NCI-H1105 (cell line): ENCODE measurements around the gene SNW1.
"Not testable (repeated sequence)": the region's sequence is repeated elsewhere in the genome, so short reads cannot be mapped to it uniquely, and the experiment has no call there.

Experiments used
- DNase-seq: peaks from one replicate; lab custom pipeline; 2025; lab: John Stamatoyannopoulos, UW

SNW1 gene

DNA sequence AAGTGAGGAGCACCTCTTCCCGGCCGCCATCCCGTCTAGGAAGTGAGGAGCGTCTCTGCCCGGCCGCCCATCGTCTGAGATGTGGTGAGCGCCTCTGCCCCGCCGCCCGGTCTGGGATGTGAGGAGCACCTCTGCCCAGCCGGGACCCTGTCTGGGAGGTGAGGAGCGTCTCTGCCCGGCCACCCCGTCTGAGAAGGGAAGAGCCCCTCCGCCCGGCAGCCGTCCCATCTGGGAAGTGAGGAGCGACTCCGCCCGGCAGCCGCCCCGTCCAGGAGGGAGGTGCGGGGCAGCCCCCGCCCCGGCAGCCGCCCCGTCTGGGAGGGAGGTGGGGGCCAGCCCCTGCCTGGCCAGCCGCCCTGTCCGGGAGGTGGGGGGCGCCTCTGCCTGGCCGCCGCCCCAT is 13.5 kb downstream of the SNW1 start:
- not testable (repeated sequence) for DNase-seq

DNA sequence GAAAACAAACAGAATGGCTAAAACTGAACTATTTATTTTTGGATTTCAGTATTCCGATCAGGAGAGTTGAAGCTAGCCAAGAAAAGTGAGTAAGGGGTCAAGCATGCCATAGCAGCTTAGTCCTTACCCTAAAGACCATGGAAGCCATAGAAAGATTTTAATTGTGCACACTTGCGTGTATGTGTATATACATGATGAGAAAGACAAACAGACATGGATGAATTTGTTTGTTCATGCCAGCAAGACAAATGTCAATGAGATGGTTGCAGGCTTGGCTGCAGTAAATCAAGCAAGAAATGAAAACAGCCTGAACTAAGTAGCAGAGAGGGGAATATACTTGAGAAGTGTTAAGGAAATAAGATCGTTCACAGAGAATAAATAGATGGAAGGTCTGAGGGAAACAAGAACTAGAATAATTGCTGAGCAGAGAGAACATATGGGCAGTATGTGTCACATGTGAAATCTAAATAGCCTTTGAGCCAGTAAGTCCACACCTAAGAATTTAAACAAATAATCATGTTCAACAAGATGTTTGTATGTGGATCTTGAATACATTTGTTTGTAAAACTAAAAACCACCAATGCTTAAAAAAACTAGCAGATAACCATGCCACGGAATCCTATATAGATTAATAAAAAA is 14.8 kb downstream of the SNW1 start:
- no peak for DNase-seq

GRCh38 chr14:77741438-77741837 is 19.5 kb downstream of the SNW1 start:
- DNase-seq: no peak

DNA sequence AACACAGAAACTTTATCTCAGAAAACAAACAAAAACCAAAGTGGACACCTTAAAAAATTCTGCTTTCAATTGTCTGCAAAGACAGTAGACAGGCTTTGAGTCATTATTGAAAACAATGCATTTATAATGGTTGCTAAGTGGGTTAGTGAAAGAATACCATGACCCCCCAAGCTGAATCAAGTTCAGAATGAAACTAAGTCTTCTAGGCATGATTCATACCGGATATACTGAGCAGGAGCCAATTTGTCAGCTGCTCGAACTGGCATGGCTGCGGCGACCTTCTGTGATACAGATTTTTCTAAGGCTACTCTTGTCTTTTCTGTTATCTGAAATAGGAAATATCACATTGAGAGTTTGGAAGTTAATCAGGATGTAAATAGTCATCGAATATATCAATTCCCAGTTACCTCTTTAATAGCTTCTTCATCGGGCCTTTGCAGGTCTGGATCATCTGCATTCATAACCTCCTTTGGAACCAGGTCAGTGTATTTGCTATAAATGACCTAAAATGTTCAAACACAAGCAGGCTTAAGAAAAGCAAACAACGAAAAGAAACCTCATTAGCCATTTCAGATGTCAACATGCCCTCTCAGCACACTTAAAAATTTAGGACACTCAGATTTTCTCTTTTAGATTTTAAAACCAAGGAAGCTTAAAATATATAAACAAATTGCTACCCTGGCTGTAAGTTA is 22.3 kb downstream of the SNW1 start:
- DNase-seq: no peak

DNA sequence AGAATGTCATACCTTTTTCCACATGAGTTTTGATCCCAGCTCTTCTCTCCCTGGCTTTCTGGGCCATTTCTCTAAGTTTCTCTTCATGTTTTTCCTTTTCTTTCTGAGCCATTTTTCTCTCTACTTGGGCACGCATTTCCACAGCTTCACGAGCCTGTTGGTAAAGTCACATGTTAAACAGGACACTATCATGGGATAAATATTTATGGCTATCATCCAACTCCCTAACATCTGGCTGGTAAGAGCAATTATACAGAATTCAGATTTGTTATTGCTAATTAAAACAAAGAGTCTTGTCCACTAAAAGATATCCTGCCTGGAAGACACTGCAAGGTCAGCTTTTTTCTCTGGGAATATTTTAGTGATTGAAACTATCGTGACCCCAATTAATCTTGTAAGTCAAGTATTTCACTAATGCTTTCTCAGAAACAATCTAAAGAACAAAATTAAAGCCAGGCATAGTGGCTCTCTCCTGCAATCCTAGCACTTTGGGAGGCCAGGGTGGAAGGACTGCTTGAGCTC is 29.9 kb downstream of the SNW1 start:
- DNase-seq: no peak

GRCh38 chr14:77722301-77722700 is 38.7 kb downstream of the SNW1 start:
- DNase-seq: no peak

GRCh38 chr14:77721437-77721836 is 39.5 kb downstream of the SNW1 start:
- no peak for DNase-seq

DNA sequence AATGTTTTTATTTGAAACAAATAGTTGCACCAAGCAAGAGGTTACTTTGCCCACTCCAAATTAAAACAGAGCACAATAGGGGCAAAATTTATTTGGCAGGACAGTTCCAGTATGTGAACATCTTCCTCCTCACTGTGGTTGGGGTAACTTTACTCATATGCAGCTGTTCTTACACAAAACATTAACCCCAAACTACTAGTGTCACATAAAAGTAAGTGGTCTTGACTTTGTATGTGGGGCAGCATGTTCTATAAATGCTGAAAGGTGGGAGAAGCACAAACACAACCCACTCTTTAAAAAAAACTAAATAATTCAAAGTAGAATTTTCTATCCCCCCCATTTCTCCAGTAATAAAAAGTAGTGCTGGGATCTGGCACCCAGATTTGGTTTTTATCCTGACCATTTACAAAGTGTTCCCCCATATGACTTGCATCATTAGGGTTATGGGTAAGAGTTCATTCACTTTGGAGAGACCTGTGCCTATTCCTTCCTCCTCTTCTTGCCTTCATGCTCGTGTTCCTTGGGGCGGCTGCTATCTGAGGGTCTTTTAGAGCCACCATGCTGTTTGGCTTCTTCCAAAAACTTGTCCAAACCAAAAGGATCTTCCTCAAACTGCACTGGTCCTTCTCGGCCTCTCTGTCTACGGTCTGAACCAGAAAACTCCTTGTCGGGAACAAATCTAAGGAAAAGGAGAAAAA is 43.2 kb downstream of the SNW1 start:
- no peak for DNase-seq

DNA sequence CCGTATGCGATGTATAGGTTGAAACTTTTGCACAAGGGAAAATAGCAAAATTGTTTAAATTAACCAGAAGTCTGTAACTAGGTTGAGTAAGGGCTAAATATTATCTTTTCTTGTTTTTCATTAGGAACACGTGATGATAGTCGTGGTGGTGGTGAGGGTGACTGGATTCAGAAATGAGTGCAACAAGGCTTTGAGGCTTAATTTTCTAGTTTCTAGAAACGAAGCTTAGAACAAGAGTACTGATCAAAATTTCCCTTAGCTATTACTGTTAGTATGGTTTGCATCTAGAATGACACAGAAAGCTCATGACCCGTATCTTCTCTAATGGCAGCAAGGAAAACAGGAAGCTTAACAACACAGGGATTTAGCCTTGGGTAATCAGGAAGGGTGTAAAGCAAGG is 46.0 kb downstream of the SNW1 start:
- no peak for DNase-seq

DNA sequence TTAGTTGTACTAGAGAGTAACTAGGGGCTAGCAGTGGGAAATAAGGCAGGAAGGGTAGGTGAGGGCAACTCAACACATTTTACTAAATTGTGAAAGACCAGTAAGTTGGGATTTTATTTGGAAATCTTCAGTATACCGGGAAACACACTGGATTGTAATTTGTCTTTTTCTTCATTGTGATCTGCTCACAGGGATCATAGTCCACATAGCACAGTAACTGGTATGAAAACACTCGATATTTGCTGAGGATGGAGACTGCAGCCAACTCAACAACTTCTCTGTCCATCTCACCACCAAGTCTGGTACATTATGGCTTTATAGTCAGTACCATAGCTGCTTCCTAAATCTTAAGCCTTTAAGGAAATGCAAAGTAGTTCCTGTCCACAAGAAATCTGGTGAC is 50.6 kb downstream of the SNW1 start:
- DNase-seq: no peak

DNA sequence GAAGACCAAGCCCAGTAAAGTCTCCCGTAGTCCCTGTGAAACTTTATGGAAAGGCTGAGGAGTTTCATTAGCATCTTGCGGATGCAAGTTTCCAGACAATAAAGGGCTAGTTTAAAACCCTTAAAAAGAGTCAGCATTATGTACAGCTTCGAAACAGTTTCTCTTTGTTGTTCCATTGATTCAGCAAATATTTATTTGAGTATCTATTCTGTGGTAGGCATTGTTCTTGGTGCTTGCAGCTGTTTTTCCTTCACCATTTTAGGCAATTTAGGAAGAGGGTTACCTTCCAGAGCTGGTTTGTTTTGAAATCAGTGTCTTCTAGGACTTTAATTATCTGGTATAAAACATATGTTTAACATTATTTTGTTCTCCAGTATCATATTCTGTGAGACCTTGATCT is 51.5 kb downstream of the SNW1 start:
- DNase-seq: no peak

DNA sequence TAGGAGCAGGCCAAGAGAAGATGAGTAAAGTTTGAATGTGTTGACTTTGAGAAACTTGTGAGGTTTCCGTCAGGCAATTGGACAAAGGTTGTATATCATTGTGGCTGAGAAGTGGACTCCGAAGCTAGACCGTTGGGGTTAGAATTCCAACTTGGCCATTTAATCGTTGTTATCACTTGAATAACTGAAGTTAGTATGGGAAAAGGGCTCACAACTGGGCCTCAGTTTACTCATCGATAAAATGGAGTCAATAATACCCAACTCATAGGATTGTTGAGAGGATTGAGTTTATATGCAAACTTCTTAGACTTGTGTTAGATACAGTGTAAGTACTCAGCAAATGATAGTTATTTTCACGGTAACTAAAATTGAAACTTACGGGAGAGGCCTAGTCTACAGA is 52.2 kb downstream of the SNW1 start:
- no peak for DNase-seq

DNA sequence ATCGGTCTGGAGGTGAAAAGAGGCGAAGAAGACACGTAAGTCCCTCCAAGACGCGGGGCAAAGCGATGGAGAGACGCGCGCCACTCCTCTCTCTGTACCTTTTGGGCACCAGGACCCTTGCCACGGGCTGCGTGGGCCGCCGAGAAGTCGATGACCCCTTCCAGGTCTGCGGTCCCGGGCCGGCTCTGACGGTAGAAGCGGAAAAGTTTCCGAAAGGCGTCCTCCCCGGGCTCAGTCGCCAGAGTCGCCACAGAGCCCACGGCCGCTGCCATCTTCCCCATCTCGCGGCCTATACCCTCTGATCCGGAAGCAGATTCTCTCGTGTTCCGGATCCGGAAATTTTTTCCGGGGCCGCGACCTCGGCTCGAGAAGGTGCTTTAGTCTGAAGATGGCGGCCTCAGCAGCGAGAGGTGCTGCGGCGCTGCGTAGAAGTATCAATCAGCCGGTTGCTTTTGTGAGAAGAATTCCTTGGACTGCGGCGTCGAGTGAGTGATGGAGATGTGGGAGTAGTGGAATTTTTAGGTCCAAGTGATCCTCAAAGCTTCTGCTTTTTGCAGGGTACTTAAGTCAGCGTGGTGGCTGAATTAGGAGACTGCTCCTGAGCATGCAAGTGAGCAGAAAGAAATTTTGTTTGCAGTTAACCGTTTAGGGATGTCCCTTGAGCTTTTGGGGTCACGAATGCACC is 53.1 kb downstream of the SNW1 start, which contains the start of the genes ALKBH1 and SLIRP:
TSS of gene ALKBH1 (minus strand) at position 300 of the 685 bp plus-strand sequence. CDS start at position 281, 19 bp downstream.
TSS of gene SLIRP (plus strand) at position 380 of the 685 bp plus-strand sequence. CDS start at position 389, 9 bp downstream.
- peak; percentile 84 for DNase-seq

DNA sequence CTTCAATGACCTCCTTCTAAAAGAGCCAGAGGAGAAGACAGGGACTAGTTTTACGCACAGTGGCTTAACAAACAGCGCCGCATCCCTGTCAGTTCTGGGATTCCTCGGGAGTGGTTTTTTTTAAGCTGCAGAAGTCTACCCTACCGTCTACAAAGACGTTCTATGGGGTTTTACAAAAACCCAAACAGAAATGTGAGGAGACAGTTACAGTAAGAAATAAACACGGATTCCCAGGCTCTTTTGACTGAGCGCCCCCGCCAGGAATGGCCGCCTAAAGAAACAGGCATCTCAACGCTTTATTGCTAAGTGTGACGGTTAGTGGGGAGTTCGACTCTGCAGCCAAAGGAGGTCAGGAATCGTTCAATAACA is 53.6 kb downstream of the SNW1 start:
- DNase-seq: peak; percentile 36

DNA sequence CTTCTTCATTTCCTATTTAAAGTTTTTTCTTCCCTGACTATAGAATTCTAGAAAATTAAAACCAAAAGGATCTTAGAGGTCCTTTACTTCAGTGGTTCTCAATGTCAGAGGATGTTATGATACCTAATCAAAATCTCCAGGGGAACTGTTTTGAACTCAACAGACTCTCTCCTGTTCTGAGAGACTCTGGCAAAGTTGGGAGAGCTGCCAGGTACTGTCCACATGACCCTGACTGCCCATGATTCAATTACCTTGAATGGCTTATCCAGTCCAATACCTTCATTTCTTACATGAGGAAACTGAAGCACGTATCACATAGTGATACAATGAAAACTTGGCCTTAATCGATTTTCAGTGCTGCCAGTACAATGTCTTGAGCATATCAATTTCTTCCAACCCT is 69.7 kb downstream of the SNW1 start:
- no peak for DNase-seq

DNA sequence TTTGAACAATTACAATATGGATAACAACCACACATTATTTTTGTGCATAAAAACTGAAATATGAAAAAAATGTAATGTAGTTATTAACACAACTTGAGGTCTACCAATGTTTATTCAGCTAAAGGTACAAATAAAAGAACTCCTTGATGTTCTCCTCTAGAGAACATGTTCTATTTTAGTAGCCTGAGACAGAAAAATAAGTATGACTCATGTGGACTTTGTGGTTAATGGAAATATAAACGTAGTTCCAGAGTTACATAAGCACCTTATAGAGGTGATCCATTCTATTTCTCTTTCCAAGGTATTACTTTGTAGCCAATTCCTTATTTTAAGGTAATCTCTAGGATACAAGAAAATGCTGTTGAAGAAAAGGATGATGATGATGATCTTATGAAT is 78.8 kb downstream of the SNW1 start:
- no peak for DNase-seq

- no peak for DNase-seq
Observed at GRCh38 chr14:77681196-77682157, 79.5 kb downstream of the SNW1 start.

GRCh38 chr14:77674931-77675330 is 86.0 kb downstream of the SNW1 start:
- no peak for DNase-seq

GRCh38 chr14:77673193-77673592 is 87.8 kb downstream of the SNW1 start:
- DNase-seq: no peak
